ENCODE results near the gene CTNNA1. TPM values are rescaled to one million over a fixed set of nuclear protein-coding genes. Genes with fewer than 3 reads are reported as not detected.
"Not testable (repeated sequence)": the region's sequence is repeated elsewhere in the genome, so short reads cannot be mapped to it uniquely, and the experiment has no call there.

Gene CTNNA1
- total and polyA plus RNA-seq, 12 donors: 111 to 521 (median 347) TPM

- Histone ChIP-seq H3K27me3 (no peaks in the 10 kb centered on the region), H3K9me3 (replicated peaks in 1 of 3) (no peaks in the 10 kb centered on the region), H3K27ac (peak overlapping the region in 2 of 5 donors; percentile 45 to 54), H3K36me3 (replicated peaks in 1 of 2) (peaks cover 0 to 9% of the 10 kb centered on the region in 2 donors), H3K4me3 (no peak overlapping the region), H3K4me1 (replicated peaks in 1 of 2) (peaks cover 5 to 46% of the 10 kb centered on the region in 2 donors)
- TF ChIP-seq CTCF (IDR thresholded peaks at IDR 0.05): no peak
- no peak for TF ChIP-seq POLR2A (IDR thresholded peaks at IDR 0.05)
- WGBS, 4 donors: 56 to 70% (median 63%) methylated on average over 11 of the region's 11 CpGs
- DNase-seq: peak in 3 of 7 donors; percentile 13 to 19 (median 15)
- intact Hi-C loops (cut with DNase I): no loop called here
Measured at GRCh38 chr5:138760448-138761110, 7.4 kb downstream of the CTNNA1 start.

- H3K27ac ChIP-seq: peak overlapping the region in 2 of 5 donors; percentile 45 to 54
- H3K9me3 ChIP-seq (replicated peaks in 1 of 3); H3K27me3 ChIP-seq; intact Hi-C loops (cut with DNase I); H3K36me3 ChIP-seq (replicated peaks in 1 of 2); H3K4me3 ChIP-seq: not testable (repeated sequence)
- peak in 1 of 7 donors; percentile 21 for DNase-seq
- 58 to 70% (median 60%) methylated on average over 7 of the region's 7 CpGs for WGBS, 4 donors
- peaks cover 5 to 44% of the 10 kb centered on the region in 2 donors for H3K4me1 ChIP-seq (replicated peaks in 1 of 2)
Measured at GRCh38 chr5:138761115-138761514, 7.9 kb downstream of the CTNNA1 start.

- peaks cover 5 to 43% of the 10 kb centered on the region in 2 donors for H3K4me1 ChIP-seq (replicated peaks in 1 of 2)
- H3K27ac ChIP-seq: peak overlapping the region in 1 of 5 donors; percentile 45
- H3K4me3 ChIP-seq; H3K27me3 ChIP-seq; H3K36me3 ChIP-seq (replicated peaks in 1 of 2); intact Hi-C loops (cut with DNase I); H3K9me3 ChIP-seq (replicated peaks in 1 of 3): not testable (repeated sequence)
- peak in 1 of 7 donors; percentile 19 for DNase-seq
- 64 to 69% (median 65%) methylated on average over 6 of the region's 6 CpGs for WGBS, 4 donors
Measured at GRCh38 chr5:138761670-138762069, 8.4 kb downstream of the CTNNA1 start.

GRCh38 chr5:138762110-138762509 lies 8.9 kb downstream of the CTNNA1 start:
- Histone ChIP-seq H3K27me3 (no peaks in the 10 kb centered on the region), H3K27ac (peak overlapping the region in 1 of 5 donors; percentile 45), H3K36me3 (replicated peaks in 1 of 2) (peaks cover 0 to 9% of the 10 kb centered on the region in 2 donors), H3K4me1 (replicated peaks in 1 of 2) (peaks cover 5 to 38% of the 10 kb centered on the region in 2 donors), H3K4me3 (no peak overlapping the region), H3K9me3 (replicated peaks in 1 of 3) (no peaks in the 10 kb centered on the region)
- TF ChIP-seq POLR2A (IDR thresholded peaks at IDR 0.05): no peak
- TF ChIP-seq CTCF (IDR thresholded peaks at IDR 0.05): no peak
- WGBS, 4 donors: 45 to 79% (median 69%) methylated on average over 1 of the region's 1 CpG
- intact Hi-C loops (cut with DNase I): no loop called here
- DNase-seq: peak in 1 of 7 donors; percentile 12

GRCh38 chr5:138763037-138763778 lies 10.0 kb downstream of the CTNNA1 start:
- TF ChIP-seq POLR2A (IDR thresholded peaks at IDR 0.05) (no peak), CTCF (IDR thresholded peaks at IDR 0.05) (no peak)
- Histone ChIP-seq H3K9me3 (replicated peaks in 1 of 3) (no peaks in the 10 kb centered on the region), H3K4me3 (no peak overlapping the region), H3K27ac (no peak overlapping the region), H3K36me3 (replicated peaks in 1 of 2) (peaks cover 0 to 6% of the 10 kb centered on the region in 2 donors), H3K4me1 (replicated peaks in 1 of 2) (peaks cover 5 to 34% of the 10 kb centered on the region in 2 donors), H3K27me3 (no peaks in the 10 kb centered on the region)
- 87 to 94% (median 91%) methylated on average over 3 of the region's 3 CpGs for WGBS, 4 donors
- no peak for DNase-seq
- intact Hi-C loops (cut with DNase I): no loop called here

All from adrenal gland (tissue), 12 donors.